GM23338 (cell line): ENCODE data around the gene PCDHGA11.
A peak's percentile ranks its signal among the peaks of the same experiment; 100 is the strongest.
"Not testable (repeated sequence)": the region's sequence is repeated elsewhere in the genome, so short reads cannot be mapped to it uniquely, and the experiment has no call there.

ENCODE experiments used
- CREB1 ChIP-seq: fragments of 250-450 bp; sonication (Bioruptor Pico); IDR thresholded peaks from 2 replicates; pipeline ENCODE4 v1.5.0; 2020; ENCODE audit warnings: low read depth, mild to moderate bottlenecking, moderate library complexity
- CTCF ChIP-seq, 2 experiments: fragments of 200-600 bp in 1 of 2; sonication (generic) in 1 of 2; conservative IDR thresholded peaks; 2 replicates each; pipeline versions ENCODE4 v1.5.1 to v1.6.1; 2016 to 2017; ENCODE audit warnings: antibody characterized with exemption in 2 of 2, low read depth in 2 of 2, mild to moderate bottlenecking in 2 of 2, moderate library complexity in 1 of 2
- ETS1 ChIP-seq: IDR thresholded peaks from 2 replicates; pipeline ENCODE4 v1.6.1; 2016; ENCODE audit warnings: antibody characterized with exemption
- EZH2 ChIP-seq: fragments of 200-600 bp; sonication (generic); IDR thresholded peaks from one replicate; pipeline ENCODE4 v1.8.0; 2017; ENCODE audit warnings: antibody characterized with exemption, mild to moderate bottlenecking, low read depth; ENCODE audit not compliant: unreplicated experiment
- EZH2phosphoT487 ChIP-seq: fragments of 200-600 bp; sonication (generic); IDR thresholded peaks from one replicate; pipeline ENCODE4 v1.8.1; 2018; ENCODE audit warnings: antibody characterized with exemption; ENCODE audit not compliant: unreplicated experiment
- JUNB ChIP-seq: IDR thresholded peaks from one replicate; pipeline ENCODE4 v1.6.1; 2016; ENCODE audit warnings: antibody characterized with exemption; ENCODE audit not compliant: unreplicated experiment
- NANOG ChIP-seq: IDR thresholded peaks from 2 replicates; pipeline ENCODE4 v1.6.1; 2016; ENCODE audit warnings: antibody characterized with exemption, borderline replicate concordance
- POLR2AphosphoS5 ChIP-seq: IDR thresholded peaks from 2 replicates; pipeline ENCODE4 v1.6.1; 2016; ENCODE audit warnings: antibody characterized with exemption, low read depth
- REST ChIP-seq: IDR thresholded peaks from one replicate; pipeline ENCODE4 v1.6.1; 2018; ENCODE audit warnings: antibody characterized with exemption; ENCODE audit not compliant: unreplicated experiment
- STAT1 ChIP-seq: IDR thresholded peaks from one replicate; pipeline ENCODE4 v1.6.1; 2016; ENCODE audit warnings: antibody characterized with exemption; ENCODE audit not compliant: unreplicated experiment
- ZNF114 ChIP-seq: fragments of 250-450 bp; sonication (Bioruptor Pico); IDR thresholded peaks from 2 replicates; pipeline ENCODE4 v1.5.0; 2020; ENCODE audit warnings: mild to moderate bottlenecking, moderate library complexity

- not testable (repeated sequence) for TF ChIP-seq EZH2phosphoT487; CTCF (conservative IDR thresholded peaks at IDR 0.05; ENCODE audit: low read depth in 2 of 2); POLR2AphosphoS5; JUNB; EZH2; ETS1; STAT1; ZNF114 (CRISPR knock-in tag); CREB1; NANOG
- TF ChIP-seq REST = peak; percentile 39
Observed at GRCh38 chr5:141414548-141415274, 6.1 kb upstream of the PCDHGA11 start.
